ENCODE data around the gene UGT8.
"Not testable (repeated sequence)": the region's sequence is repeated elsewhere in the genome, so short reads cannot be mapped to it uniquely, and the experiment has no call there.

Gene UGT8

DNA sequence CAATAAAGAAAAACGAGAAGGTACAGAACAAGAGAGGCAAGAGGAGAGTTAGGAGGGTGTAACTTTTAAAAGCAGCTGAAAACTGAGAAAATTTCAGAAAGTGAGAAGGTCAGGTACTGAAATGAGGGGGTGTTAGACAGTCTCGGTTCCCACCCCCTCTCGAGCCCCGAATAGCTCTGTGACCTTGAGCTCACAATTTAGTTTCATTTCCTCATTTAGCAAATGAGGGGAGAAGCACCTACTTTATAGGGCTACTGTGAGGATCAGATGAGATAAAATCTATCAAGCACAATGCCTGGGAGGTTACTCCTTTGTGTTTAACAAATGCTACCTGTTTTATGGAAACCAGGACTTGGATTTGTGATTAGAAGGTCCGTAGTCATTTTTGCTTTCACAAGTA lies 4.9 kb downstream of the UGT8 start:
- in situ Hi-C loops (cut with HindIII; ENCODE audit: low sequenced_read_pairs): no loop called here

DNA sequence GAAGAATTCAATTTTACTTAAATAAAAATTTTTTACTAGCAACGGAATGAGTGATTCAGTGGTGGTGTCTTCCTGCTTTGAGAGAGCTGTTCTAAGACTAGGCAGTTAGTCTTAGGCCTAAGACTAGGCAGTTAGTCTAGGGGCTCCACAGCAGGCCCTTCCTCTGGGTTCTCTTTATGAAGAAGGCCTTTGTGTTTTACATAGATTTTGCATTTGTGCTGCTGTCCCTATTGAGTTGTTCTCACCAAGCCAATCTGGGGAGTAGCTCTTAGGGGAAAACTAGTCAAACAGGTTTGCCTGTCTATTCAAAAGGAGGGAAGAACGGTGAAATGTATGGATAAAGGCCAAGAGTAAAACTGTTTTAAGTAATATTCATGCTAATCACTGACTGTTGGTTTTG lies 7.6 kb downstream of the UGT8 start:
- in situ Hi-C loops (cut with HindIII; ENCODE audit: low sequenced_read_pairs): no loop called here

DNA sequence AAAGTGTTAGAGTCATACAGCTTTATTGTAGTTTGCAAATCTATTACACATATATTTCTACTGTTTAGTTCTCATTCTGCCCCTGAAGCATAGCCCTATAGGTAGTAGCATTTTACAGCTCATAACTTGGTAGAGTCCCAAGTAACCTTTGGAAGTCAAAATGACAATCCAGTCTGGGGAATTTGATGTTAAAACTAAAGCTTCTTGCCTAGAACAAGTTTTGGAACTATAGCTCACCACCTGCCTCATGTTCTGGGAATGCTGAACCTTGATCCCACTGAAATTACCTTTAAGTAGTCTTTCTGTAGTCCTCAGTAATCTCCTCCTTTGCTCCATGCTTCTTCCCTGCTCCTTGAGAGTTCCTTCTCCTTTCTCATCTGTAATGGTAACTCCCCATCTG lies 8.4 kb downstream of the UGT8 start:
- in situ Hi-C loops (cut with HindIII; ENCODE audit: low sequenced_read_pairs): no loop called here

DNA sequence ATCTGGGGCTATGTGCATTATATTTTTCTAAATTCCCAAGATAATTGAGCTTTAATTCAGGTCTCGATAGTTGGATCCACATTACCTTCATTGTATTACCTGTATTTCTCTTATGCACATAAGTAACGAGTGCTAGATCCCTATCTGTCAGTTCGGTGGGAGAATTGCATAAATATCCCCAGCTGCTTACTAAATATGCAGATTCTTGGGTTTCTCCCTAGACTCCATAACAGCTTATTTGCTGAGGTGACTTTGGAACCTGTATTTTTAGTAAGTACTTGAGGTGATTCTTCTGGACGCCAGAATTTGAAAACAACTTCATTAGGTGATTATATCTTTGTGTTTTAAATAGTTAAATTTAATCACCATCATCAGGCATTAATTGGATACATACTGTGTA lies 15.0 kb downstream of the UGT8 start:
- in situ Hi-C loops (cut with HindIII; ENCODE audit: low sequenced_read_pairs): no loop called here

DNA sequence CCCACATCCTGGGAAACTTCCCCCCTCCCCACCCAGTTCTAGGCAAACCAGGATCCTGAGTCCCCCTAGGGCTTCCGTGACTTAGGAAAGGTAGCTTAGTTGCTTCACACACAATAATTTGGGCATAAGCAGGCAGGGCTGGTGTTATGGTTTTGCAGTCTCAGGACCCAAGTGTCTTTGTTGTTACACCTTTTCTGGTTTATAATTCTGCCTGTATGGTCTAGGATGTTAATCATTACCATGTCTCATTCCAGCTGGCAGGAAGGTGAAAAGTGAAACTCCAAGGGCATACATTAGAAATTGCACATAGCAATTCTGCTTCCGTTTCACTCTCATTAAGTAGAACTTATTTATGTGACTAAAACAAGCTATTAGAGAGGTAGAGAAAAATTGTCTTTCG lies 16.8 kb downstream of the UGT8 start:
- in situ Hi-C loops (cut with HindIII; ENCODE audit: low sequenced_read_pairs): no loop called here

DNA sequence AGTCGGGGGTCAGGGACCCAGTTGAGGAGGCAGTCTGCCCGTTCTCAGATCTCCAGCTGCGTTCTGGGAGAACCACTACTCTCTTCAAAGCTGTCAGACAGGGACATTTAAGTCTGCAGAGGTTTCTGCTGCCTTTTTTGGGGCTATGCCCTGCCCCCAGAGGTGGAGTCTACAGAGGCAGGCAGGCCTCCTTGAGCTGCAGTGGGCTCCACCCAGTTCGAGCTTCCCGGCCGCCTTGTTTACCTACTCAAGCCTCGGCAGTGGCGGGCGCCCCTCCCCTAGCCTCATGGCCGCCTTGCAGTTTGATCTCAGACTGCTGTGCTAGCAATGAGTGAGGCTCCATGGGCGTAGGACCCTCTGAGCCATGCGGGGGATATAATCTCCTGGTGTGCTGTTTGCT lies 17.4 kb downstream of the UGT8 start:
- in situ Hi-C loops (cut with HindIII; ENCODE audit: low sequenced_read_pairs): not testable (repeated sequence)

DNA sequence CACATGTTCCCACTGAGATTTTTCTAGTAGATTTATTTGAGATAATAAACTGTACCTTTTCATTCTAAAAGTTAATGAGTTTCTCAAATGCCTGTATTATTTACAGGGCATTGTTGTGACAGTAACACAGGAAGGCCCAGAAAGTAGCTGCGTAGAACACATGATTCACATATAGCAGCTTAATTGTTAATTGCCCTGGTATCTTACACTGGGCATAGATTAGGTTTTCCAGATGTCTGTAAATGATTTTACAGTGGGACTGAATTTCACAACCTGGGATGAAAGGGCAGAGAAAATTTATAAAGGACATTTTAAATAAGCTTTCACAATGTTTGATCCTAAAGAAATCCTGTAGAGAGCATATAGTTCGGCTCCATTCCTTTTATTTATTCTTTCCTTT lies 27.6 kb downstream of the UGT8 start:
- in situ Hi-C loops (cut with HindIII; ENCODE audit: low sequenced_read_pairs): no loop called here

DNA sequence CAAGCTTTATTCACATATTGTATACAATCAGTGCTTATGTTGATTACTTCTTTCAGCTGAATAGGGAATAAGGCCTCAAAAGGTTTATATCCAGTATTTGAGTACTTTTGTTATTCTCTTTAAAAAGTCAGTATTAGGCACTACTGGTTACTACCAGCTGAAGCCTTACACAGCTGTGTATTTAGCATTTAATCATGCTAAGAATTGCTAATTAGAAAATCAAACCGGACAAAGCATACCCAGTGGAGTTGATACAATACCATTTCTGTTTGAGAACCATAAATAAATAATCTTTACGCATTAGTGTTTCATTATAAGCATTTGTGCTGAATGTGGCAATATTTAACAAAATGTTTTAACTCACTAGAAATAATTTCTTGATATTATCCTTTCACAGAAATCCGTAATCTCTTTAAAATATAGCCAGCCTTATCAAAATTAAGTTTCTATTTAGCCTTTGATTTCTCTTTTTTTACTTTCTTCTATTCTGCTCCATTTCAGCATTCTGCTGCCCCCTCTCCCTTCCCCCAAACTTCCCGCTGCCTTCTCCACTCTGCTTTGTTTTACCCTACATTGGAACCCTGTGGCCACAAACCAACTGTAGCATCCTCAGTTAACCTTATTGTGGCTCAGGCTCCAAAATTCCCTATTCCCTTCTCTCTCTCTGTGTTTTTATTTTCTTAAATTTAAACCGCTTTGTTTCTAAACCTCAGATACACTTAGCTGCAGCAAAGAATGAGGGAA lies 37.8 kb downstream of the UGT8 start:
- in situ Hi-C loops (cut with HindIII; ENCODE audit: low sequenced_read_pairs): no loop called here

DNA sequence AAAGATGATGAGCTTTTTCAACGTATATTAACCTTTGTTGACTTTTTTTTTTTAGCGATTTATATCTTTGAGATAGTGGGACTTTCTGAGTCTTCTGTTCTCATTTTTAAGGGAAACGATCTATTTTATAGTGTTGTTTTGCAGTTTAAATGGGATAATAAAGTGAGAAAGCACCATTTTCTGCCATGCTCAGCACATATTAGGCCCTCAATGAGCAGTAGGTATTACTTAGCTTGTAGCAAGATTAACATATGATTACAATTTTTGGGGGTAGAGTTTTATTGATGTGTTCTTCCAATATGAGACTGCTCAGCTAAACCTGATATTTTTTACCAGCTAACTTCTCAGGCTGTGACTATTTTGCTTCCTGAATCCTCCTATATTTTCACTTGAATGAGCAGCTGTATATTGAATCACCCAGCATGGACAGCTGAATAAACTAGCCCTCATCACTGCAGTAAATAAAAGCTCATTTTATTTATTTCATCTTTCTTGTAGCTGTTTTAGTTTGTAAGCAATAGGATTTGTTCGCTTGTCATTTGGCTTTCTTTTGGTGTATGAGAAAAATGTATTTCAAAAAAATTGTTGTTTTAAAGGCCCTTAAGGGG lies 43.7 kb downstream of the UGT8 start:
- in situ Hi-C loops (cut with HindIII; ENCODE audit: low sequenced_read_pairs): no loop called here

DNA sequence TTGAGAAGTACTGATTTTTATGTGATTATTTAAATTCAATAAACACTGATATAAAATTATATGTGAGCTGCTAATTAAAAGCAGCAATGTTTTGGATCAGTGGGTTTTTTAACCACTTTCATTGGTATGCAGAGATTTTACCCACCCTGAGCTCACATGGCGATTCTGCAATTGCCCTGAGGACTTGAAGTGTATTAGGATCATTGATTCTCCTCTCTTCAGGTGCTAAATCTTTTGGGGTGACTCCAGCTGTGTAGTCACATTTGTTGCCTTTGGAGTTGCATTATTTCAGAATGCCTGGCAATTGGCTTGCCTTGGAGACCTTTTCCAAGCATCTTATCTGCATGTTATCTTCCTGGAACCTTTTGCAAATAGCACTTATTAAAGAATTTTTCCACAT lies 51.3 kb downstream of the UGT8 start:
- in situ Hi-C loops (cut with HindIII; ENCODE audit: low sequenced_read_pairs): no loop called here

DNA sequence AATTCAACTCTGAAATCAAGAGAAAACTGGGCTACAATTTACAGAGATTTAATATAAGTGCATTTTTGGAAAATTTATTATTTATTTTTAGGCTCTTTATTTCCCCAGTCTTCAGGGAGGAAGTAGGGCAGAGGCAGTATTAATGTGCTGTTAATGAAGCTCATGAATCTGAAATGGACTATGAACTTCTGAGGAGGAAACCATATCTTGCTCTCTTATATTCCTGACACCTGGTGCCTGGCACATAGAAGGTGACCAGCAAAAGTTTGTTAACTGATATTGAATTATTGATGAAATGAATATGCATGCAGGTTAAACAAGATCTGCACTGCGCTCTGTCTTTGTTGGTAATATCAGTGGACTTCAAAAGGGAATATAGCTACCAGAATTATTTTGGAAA lies 55.1 kb downstream of the UGT8 start:
- in situ Hi-C loops (cut with HindIII; ENCODE audit: low sequenced_read_pairs): no loop called here

DNA sequence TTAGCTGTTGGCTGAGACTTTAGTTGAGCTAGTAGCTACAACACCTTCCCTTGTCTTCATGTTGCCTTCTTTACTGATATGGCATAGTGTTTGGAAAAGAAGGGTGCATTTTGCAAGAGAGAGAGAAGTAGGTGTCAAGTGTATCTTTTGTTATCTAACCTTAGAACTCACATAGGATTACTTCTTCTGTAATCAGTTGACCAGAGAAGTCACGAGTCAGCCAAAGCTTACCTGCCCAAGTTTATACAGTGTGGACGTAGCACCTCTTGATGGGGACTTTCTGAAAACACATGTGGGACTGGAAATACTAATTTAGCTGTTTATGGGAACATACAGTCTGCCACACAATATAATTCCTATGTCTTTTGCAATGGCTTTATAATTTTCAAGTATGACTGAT lies 56.0 kb downstream of the UGT8 start:
- in situ Hi-C loops (cut with HindIII; ENCODE audit: low sequenced_read_pairs): no loop called here

DNA sequence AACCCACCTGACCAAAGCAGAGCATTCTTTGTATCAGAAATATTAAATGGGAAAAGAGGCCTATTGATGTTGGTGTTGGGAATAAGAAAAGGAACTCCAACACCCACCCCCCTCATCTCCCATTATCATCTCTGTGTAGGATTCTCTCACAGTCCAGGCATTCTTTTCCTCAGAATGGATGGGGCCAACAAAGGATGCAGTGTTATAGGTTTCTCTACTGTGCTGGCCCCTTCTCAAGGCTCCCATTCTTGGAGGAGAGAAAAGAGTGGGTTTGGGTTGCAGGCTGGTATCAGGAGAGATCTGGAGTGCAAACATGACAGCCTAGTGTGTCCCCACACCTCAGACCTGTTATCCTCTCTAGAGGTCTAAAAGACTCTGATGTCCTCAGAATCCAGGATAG lies 59.6 kb downstream of the UGT8 start:
- in situ Hi-C loops (cut with HindIII; ENCODE audit: low sequenced_read_pairs): no loop called here

DNA sequence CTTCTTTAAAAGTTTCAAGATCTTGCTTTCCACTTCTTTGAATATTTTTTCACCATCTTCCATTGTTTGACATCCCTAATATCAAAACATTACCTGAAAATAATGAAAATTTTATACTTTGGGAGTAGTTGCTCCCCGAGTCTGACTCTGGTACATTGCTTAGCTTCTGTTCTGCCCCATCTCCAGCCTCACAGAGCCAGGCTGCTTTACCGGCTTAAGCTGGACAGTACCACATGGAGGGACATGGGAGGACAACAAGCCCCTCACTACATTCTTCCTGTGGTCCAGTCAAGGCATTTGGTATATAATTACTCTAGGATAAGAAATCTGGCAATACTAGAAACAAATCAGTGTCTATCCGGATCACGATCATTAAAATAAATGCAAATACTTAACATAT lies 60.2 kb downstream of the UGT8 start:
- in situ Hi-C loops (cut with HindIII; ENCODE audit: low sequenced_read_pairs): no loop called here

DNA sequence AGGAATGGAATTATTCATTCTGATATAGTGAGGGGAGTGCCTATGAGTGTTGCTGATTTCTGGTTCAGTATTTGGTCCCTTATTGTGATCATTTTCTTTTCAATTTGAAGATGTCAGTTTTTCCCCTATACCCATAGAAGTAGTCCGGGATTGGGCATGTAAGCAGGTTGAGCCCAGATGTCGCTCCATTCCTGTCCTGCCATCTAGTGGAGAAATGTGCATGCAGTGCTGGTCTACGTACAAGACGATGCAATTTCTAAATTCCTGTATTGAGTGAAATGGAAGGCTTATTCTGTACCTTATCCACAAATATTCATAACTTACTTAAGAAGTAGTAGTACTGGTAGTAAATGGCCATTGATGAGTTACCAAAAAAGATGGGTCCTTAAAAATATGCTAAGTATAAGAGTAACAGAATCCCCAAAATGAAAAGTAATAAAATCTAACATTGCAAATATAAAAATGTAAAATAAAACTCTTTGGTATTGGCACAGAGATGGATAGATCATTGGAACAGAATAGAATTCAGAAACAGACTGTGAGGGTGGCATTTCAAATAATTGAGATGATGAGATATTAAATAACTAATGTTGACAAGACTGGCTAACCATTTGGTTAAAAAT lies 60.9 kb downstream of the UGT8 start:
- in situ Hi-C loops (cut with HindIII; ENCODE audit: low sequenced_read_pairs): no loop called here

DNA sequence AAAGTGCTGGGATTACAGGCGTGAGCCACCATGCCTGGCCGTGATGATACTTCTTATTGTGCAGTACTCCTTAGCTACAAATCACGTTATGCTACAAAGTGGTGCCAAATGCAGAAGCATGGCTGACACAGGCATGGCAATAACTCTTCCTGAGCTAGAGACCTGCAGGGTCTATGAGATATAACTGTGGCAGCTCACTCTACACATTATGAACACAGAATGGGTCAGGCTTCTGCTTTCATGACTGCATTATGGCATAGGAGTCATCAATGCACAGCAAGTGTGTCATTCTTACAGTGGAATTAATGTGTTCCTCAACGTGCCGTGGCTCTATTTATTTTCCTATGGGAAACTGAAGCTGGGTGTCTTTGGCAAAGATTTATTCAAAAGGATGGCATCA lies 64.5 kb downstream of the UGT8 start:
- in situ Hi-C loops (cut with HindIII; ENCODE audit: low sequenced_read_pairs): no loop called here

DNA sequence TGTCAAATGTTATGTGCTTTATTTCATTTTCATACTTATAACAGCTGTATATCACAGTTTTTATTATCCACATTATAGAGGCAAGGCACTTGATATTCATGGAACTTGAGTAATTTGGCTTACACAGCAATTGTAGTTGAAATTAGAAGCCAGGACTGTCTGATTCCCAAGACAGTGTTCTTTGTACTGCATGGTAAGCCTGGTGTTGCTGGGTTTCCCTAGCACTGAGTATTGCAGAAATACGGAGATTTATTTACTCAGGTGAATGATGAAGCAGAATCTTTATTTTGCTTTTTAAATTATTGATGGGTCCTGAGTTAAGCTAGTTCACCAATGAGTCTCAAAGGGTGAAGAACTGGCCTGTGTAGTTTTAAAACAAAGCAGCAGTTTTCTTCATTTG lies 70.0 kb downstream of the UGT8 start:
- in situ Hi-C loops (cut with HindIII; ENCODE audit: low sequenced_read_pairs): no loop called here

DNA sequence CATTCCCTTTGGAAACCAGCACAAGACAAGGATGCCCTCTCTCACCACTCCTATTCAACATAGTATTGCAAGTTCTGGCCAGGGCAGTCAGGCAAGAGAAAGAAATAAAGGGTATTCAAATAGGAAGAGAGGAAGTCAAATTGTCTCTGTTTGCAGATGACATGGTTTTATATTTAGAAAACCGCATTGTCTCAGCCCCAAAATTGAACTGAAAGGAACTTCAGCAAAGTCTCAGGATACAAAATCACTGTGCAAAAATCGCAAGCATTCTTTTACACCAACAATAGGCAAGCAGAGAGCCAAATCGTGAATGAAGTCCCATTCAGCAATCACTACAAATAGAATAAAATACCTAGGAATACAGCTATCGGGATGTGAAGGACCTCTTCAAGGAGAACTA lies 72.1 kb downstream of the UGT8 start:
- in situ Hi-C loops (cut with HindIII; ENCODE audit: low sequenced_read_pairs): not testable (repeated sequence)

DNA sequence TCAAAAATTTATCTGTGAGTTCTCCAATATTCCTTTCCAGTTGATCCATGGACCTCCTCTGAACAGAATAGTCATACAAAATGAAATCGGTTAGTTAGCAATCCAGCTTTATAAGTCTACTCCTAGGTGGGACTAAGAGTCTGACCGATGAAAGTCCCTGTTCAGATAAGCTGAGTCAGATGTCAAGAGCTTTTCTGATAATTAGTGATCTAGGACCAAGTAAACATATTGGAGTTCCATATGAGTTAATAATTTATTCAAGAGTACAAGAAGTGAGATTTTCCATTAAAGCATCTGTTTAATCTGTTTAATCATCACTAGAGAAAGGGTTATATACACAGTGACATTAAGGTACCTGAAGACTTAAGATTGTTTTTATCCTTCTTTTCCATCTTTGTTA lies 74.7 kb downstream of the UGT8 start:
- in situ Hi-C loops (cut with HindIII; ENCODE audit: low sequenced_read_pairs): no loop called here

DNA sequence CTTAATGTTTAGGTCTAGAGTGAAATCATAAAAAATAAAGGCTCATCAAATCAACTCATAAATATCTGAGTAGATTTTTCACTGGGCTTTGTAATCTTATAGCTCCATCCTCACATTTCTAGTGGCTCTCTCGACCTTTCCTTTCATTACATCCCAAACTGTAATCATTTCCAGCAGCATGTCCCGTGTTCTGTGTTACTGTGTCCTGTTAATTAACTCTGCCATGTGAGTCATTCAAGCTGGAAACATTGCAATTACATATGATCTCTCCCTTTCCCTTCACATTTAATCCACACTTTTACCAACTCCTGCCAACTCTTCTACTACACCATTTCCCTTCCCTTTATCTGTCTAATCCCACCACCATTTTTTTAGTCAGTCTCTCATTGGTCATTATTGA lies 75.5 kb downstream of the UGT8 start:
- in situ Hi-C loops (cut with HindIII; ENCODE audit: low sequenced_read_pairs): no loop called here

DNA sequence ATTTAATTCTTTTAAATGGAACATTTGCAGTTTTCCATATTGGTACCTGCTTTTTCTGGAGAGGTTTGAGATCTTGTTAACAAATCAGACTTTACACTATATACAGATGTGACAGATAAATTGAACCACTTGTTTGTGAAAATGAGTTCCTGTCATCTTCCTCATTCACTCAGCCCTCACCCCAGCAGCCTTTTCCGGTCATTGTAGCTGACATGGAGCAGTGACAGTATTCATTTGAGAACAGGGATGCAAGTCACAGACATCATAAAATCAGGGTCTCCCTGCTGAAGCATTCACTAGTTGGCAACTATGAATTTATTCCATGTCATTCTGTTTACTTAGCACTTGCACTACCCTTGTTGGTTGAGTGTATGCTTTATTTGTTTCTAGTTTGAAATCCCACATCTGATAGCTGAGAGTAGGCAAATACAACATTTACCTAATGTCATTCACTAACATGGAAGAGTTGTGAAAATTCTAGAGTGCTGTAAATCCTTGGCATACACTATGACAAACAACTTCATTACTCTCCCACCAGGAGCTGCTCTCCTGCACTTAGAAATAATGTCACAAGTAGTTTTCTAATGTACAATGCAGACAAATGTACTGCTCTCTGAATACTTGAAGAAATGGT lies 78.9 kb downstream of the UGT8 start:
- in situ Hi-C loops (cut with HindIII; ENCODE audit: low sequenced_read_pairs): no loop called here

DNA sequence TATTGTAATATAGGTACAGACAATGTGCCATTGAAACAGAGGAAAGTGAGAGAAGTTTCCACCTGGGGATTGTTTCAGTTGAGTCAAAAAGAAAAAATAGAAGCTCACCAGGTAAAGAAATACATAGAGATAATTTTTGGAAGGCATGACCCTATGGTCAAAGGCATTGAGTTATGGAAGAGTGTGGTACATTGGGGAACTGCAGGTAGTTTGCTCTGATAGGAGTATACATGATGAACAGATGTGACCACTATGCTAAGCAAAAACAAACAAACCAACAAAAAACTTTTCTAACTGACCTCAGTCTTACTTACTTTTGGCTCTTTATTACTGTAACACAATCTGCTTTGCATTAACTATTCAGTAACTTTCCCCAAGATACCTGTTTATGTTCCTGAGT lies 85.9 kb downstream of the UGT8 start:
- in situ Hi-C loops (cut with HindIII; ENCODE audit: low sequenced_read_pairs): no loop called here
